Sigmoid colon (tissue), 4 donors: ENCODE data around the gene HMGCS2.

Experiments used
- EP300 ChIP-seq, 4 donors: sonication (generic); formaldehyde crosslinking; IDR thresholded peaks; one replicate each; pipeline ENCODE4 v1.6.1; 2017; ENCODE audit warnings: antibody characterized with exemption in 4 of 4
- POLR2A ChIP-seq, 2 donors: fragments of 450-650 bp; IDR thresholded peaks; one replicate each; pipeline ENCODE4 v1.6.1; 2016; ENCODE audit warnings: antibody characterized with exemption in 2 of 2, mild to moderate bottlenecking in 2 of 2, moderate library complexity in 2 of 2
- TF ChIP-seq, protein P1 (sequence below), 4 experiments: fragments of 450-650 bp in 3 of 4; fragments of 200-600 bp in 1 of 4; IDR thresholded peaks; one replicate each; pipeline ENCODE4 v1.5.1; 2016 to 2019; ENCODE audit warnings: antibody characterized with exemption in 4 of 4, mild to moderate bottlenecking in 3 of 4, moderate library complexity in 2 of 4

DNA sequence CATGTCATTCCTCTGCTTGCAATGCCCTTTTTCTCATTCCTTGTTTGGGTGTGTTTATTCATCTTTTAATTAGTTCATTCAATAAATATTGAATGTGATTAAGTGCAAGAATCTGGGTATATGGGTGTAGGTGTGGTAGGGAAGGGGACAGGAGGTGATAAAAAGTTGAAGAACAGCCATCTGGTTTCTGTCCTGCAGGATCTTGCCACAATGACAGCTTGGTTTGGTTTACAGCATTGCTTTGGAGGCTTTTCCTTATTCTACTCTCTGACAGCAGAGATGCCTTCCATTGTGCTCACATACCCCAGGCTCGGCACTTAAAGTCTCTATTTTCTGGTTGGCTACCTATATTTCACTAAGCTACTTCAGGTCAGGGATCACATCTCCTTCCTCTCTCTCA, 45.6 kb upstream of the HMGCS2 start:
- TF ChIP-seq, protein P1, sequence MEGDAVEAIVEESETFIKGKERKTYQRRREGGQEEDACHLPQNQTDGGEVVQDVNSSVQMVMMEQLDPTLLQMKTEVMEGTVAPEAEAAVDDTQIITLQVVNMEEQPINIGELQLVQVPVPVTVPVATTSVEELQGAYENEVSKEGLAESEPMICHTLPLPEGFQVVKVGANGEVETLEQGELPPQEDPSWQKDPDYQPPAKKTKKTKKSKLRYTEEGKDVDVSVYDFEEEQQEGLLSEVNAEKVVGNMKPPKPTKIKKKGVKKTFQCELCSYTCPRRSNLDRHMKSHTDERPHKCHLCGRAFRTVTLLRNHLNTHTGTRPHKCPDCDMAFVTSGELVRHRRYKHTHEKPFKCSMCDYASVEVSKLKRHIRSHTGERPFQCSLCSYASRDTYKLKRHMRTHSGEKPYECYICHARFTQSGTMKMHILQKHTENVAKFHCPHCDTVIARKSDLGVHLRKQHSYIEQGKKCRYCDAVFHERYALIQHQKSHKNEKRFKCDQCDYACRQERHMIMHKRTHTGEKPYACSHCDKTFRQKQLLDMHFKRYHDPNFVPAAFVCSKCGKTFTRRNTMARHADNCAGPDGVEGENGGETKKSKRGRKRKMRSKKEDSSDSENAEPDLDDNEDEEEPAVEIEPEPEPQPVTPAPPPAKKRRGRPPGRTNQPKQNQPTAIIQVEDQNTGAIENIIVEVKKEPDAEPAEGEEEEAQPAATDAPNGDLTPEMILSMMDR (IDR thresholded peaks at IDR 0.05): no peak
- TF ChIP-seq EP300 (IDR thresholded peaks at IDR 0.05) (no peak), POLR2A (IDR thresholded peaks at IDR 0.05) (no peak)
